Amygdala (tissue), 56 donors: ENCODE results near the gene NT5DC3.
"Not testable (repeated sequence)": the region's sequence is repeated elsewhere in the genome, so short reads cannot be mapped to it uniquely, and the experiment has no call there.

ENCODE experiments used
- DNase-seq, 56 donors: peaks; one replicate each; lab custom pipeline; 2025; lab: John Stamatoyannopoulos, UW

The NT5DC3 gene

GRCh38 chr12:103855896-103856657 lies 15.0 kb upstream of the NT5DC3 start:
- DNase-seq = no peak

DNA sequence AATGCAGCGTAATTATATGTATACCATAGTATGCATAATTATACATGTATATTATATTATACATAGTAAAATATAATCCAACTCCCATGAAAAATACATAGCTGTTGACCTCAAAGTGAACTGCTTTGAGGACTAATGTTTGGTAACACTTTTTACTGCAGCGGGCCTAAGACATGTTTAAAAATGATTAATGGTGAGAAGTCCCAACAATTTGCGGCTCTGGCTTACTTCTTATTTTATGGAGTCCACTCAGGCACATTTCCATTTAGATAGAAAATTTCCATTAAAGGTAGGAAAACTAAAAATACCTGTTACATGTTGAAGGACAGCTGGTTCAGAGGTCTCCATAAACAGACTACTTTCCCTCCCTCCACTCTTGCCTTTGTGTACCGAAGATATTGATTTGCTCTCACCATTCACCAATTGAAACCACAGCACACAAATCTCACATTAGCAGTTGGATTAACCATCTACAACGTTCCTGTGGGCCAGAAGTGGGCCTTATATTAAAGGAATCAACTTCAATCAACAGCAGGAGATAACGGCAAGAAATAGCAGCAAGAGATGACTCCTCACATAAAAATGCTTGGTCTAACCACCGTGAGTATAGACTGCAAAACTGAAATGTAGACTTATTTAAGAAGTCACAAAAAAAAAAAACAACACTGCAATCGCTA lies 14.1 kb upstream of the NT5DC3 start:
- DNase-seq = no peak

DNA sequence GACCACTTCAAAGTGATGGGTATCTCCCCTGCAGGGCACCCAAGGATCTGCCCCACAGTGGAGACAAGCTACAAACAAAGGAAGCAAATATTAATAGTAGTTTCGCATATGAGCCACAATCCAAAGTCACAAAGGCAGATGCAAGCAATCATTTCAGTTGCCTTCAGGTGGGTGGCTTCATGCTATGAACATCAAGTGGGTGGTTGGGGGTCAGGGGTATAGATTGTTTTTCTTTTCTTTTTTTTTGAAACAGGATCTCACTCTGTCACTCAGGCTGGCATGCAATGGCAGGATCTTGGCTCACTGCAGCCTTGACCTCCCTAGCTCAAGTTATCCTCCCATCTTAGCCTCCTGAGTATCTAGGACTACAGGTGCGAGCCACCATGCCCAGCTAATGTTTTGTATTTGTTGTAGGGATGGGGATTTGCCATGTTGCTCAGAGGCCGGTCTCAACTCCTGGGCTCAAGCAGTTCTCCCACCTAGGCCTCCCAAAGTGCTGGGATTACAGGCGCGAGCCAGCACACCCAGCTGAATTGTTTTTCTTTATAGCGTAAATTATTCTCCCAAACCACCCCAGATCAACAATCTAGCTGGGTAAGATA lies 13.4 kb upstream of the NT5DC3 start:
- DNase-seq = no peak

- DNase-seq = peak in 6 of 56 donors; percentile 4 to 18 (median 8)
These were observed 11.5 kb upstream of the NT5DC3 start for GRCh38 chr12:103852498-103852997.

DNA sequence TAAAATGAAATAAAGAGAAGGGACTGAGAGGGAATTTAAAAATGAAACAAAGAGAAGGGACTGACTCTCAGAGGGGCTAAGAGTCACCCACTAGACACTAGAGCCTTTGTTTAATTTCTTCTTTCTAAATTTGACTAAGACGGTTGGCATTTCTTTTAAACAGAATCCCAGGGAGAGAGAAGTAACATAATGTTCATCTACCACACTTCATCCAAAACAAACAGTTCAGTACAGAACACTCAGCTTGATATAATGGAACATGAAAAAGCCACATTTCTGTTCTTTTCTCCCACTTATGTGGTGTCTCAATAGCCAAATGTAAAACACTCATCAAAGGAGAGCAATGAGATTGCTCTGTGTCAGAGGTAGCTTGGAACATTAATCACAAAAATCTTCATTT lies 10.1 kb upstream of the NT5DC3 start:
- no peak for DNase-seq

DNA sequence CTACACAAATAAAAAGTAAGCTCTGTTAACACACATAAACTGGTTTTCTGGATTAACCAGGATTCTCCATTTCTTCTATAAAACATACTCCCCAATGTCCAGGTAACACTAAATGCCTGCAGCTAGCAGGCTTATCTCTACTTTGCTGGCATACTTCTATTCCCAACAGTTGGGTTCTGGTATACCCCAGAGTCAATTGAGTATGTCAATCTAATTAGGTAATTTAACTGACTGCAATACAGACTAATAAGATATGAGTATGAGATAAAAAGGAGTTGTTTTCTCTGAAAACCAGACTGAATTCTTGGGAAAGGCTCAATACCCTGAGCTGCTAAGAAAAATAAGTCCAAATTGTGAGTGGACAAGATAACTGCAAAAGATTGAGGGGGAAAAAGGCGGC lies 9.4 kb upstream of the NT5DC3 start:
- no peak for DNase-seq

DNA sequence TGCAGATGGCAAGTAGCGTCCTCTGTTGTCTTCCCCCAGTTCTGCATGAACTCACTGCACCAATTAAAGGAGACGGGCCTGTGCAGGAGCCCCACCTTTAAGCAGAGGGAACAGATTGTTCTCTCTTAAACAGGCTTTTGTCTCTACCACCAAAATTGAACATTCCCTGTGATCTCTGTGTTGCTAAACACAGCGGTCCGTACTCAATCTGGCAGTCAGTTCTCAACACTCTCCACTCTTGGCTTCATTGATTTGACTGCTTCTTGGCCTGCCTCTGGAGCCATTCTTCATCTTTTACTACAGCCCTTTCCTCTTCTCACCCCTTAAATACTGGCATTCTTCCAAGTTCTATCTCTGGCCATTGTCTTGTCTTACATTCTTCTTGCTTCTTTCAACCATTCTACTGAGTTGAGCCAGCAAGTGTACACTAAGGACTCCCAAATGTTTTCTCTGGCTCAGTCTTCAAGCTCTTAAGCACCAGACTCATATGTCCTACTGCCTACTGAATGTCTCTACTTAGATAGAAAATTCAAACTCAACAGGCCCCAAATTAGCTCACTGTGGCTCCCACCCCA lies 8.0 kb upstream of the NT5DC3 start:
- no peak for DNase-seq

DNA sequence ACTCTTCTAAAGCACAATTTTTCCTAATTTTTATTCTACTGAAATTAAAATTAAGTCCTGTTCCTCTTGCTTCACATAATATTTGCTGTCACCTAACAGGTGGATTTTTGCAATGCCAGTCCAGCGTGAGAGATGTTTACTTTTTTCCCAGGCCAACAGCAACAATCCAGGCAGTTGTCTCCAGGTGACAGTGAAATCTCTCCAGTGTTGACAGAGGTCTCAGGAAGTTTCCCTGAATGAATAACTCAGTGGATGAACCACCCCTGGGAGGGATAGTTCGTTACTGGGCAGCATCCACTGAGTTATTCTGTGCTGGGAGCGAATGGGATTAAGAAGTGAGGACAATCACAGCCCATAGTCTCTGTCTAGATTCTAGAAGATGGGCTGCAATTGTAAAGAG lies 7.1 kb upstream of the NT5DC3 start:
- no peak for DNase-seq

GRCh38 chr12:103846415-103846814 lies 5.4 kb upstream of the NT5DC3 start:
- no peak for DNase-seq

GRCh38 chr12:103844305-103844704 lies 3.3 kb upstream of the NT5DC3 start:
- DNase-seq = no peak

GRCh38 chr12:103841690-103842584 lies 903 bp upstream of the NT5DC3 start:
- DNase-seq = peak in 1 of 56 donors; percentile 54

- DNase-seq = peak in 6 of 56 donors; percentile 12 to 33 (median 20)
These were observed 565 bp downstream of the NT5DC3 start for GRCh38 chr12:103840462-103840875.

DNA sequence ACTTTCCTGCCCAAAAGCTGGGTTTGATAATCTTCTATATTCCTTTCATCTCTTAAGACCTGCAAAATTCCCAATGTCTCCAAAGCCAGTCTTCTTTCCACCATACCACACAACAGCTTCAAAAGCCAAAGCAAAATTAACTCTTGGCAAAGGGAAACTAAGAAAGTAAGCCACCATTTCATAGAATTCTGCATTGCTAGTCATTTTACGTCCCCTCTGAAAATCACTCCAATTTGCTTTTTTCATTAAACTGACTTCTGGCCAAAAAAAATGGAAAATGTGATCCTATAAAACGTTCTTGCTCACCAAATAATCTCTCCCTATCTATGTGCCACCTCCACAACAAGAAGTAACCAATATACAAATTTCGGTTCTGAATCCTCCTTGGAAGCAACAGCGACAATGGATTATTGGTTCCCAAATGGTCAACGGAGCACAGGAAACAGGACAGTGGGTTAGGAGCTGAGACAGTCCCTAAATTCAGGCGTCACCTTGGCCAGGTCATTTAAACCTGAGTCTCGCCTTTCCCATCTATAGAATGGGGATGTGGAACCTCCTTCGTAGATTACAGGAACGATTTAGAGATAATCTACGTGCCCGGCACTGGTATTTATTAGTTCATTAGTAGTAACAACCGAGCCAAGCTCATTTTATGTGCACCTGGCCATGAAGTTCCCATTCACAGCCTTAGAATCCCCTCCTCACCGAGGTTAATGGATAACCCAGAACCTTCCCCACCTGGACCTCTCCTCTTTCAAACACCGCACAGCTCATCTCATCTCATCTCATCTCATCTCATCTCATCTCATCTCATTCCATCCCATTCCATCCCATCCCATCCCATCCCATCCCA lies 1.2 kb downstream of the NT5DC3 start:
- DNase-seq = no peak

DNA sequence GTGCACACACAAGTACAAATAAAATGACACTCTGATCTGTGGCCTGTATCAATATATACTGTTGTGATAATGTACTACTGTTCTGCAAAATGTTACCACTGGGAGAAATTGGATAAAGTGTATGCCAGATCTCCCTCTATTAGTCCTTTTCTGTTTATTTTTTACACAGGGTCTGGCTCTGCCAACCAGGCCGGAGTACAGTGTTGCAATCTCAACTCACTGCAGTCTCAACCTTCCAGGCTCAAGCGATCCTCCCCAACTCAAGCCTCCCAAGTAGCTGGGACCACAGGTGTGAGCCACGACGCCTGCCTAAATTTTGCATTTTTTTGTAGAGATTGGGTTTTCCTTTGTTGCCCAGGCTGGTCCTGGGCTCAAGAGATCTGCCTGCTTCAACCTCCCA lies 1.9 kb downstream of the NT5DC3 start:
- no peak for DNase-seq

DNA sequence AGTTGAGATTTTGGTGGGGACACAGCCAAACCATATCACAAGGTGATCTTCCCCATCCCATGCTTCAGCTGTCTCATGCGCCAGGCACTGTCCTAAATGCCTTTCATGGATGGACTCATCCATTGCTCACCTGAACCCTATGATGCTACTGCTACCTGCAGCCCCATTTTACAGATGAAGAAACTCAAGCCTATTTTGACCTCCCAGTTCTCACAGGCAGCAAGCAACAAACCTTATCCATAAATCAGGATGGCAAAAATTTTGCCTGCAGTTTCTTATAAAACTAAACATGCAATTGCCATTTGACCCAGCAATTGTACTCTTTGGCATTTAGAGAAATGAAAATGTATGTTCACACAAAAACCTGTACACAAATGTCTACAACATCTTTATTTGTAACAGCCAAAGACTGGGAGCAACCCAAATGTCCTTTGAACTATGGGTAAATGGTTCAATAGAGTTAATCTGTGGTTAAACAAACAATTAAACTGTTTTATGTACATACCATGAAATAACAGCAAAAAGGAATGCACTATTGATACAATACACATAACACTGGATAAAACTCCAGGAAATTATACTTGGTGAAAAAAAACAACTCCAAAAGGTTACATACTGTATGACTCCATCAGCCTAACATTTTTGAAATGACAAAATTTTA lies 2.6 kb downstream of the NT5DC3 start:
- no peak for DNase-seq

- DNase-seq = no peak
These were observed 4.7 kb downstream of the NT5DC3 start for GRCh38 chr12:103836345-103836744.

- not testable (repeated sequence) for DNase-seq
These were observed 5.2 kb downstream of the NT5DC3 start for GRCh38 chr12:103835747-103836335.

- DNase-seq = no peak
These were observed 6.1 kb downstream of the NT5DC3 start for GRCh38 chr12:103834942-103835341.
